BE2C (cell line): ENCODE data around the gene HOMER3.

Source experiments
- DNase-seq: peaks from one replicate; pipeline ENCODE4 v3.0.0-alpha.2; 2020
- H3K27me3 ChIP-seq: fragments of 250-450 bp; sonication (Bioruptor Pico); 2 replicates; pipeline ENCODE4 v1.5.1; 2020; ENCODE audit warnings: mild to moderate bottlenecking
- H3K36me3 ChIP-seq: fragments of 250-450 bp; sonication (Bioruptor Pico); 2 replicates; pipeline ENCODE4 v1.5.1; 2020; ENCODE audit warnings: mild to moderate bottlenecking
- H3K4me1 ChIP-seq: fragments of 250-450 bp; sonication (Bioruptor Pico); 2 replicates; pipeline ENCODE4 v1.5.1; 2020
- H3K4me3 ChIP-seq: 2 replicates; pipeline ENCODE4 v1.5.1; 2011; ENCODE audit warnings: low read depth, low read length
- H3K9me3 ChIP-seq: fragments of 250-450 bp; sonication (Bioruptor Pico); 2 replicates; pipeline ENCODE4 v1.5.1; 2020
- CTCF ChIP-seq: IDR thresholded peaks from 2 replicates; pipeline ENCODE4 v1.5.1; 2012; ENCODE audit warnings: mild to moderate bottlenecking, low read depth, low read length

The HOMER3 gene

GRCh38 chr19:18949858-18950257 is 8.8 kb upstream of the HOMER3 start:
- Histone ChIP-seq H3K4me3 (no peak overlapping the region), H3K27me3 (no peaks in the 10 kb centered on the region), H3K9me3 (no peaks in the 10 kb centered on the region), H3K4me1 (no peaks in the 10 kb centered on the region), H3K36me3 (no peaks in the 10 kb centered on the region)
- DNase-seq, result no peak
- TF ChIP-seq CTCF, result no peak

- no peak for DNase-seq
- no peak overlapping the region for H3K4me3 ChIP-seq
- no peak for TF ChIP-seq CTCF
- no peaks in the 10 kb centered on the region for H3K9me3 ChIP-seq
- no peaks in the 10 kb centered on the region for H3K4me1 ChIP-seq
- no peaks in the 10 kb centered on the region for H3K36me3 ChIP-seq
- 0 out of 2 replicates have a peak, but pooled peaks cover 2% of the 10 kb centered on the region for H3K27me3 ChIP-seq
Observed at GRCh38 chr19:18948976-18949356, 7.9 kb upstream of the HOMER3 start.

GRCh38 chr19:18948075-18948975 is 7.3 kb upstream of the HOMER3 start:
- 0 out of 2 replicates have a peak, but pooled peaks cover 3% of the 10 kb centered on the region for H3K27me3 ChIP-seq
- no peaks in the 10 kb centered on the region for H3K9me3 ChIP-seq
- no peak overlapping the region for H3K4me3 ChIP-seq
- no peaks in the 10 kb centered on the region for H3K4me1 ChIP-seq
- no peak for DNase-seq
- H3K36me3 ChIP-seq, result no peaks in the 10 kb centered on the region
- TF ChIP-seq CTCF, result no peak

GRCh38 chr19:18946918-18947317 is 5.9 kb upstream of the HOMER3 start:
- DNase-seq, result no peak
- H3K27me3 ChIP-seq, result 0 out of 2 replicates have a peak, but pooled peaks cover 3% of the 10 kb centered on the region
- H3K9me3 ChIP-seq, result no peaks in the 10 kb centered on the region
- H3K36me3 ChIP-seq, result no peaks in the 10 kb centered on the region
- no peak for TF ChIP-seq CTCF
- no peaks in the 10 kb centered on the region for H3K4me1 ChIP-seq
- no peak overlapping the region for H3K4me3 ChIP-seq

- Histone ChIP-seq H3K4me3 (no peak overlapping the region), H3K4me1 (no peaks in the 10 kb centered on the region), H3K27me3 (0 out of 2 replicates have a peak, but pooled peaks cover 3% of the 10 kb centered on the region), H3K9me3 (no peaks in the 10 kb centered on the region), H3K36me3 (no peaks in the 10 kb centered on the region)
- no peak for DNase-seq
- no peak for TF ChIP-seq CTCF
Observed at GRCh38 chr19:18946335-18946734, 5.3 kb upstream of the HOMER3 start.

GRCh38 chr19:18945297-18945696 is 4.3 kb upstream of the HOMER3 start:
- DNase-seq, result no peak
- H3K27me3 ChIP-seq, result peaks cover 10% of the 10 kb centered on the region
- no peaks in the 10 kb centered on the region; the same call in 1 of the 2 replicates for H3K4me1 ChIP-seq
- TF ChIP-seq CTCF, result no peak
- H3K9me3 ChIP-seq, result no peaks in the 10 kb centered on the region
- no peak overlapping the region for H3K4me3 ChIP-seq
- H3K36me3 ChIP-seq, result no peaks in the 10 kb centered on the region
